Progenitor cell of endocrine pancreas (in vitro differentiated cells): ENCODE results near the gene KDM3B. TPM values are rescaled to one million over a fixed set of nuclear protein-coding genes. Genes with fewer than 3 reads are reported as not detected.

ENCODE experiments used
- DNase-seq: peaks from one replicate; pipeline ENCODE4 v3.0.0; 2021; ENCODE audit warnings: low spot score; ENCODE audit not compliant: unreplicated experiment
- H3K27ac Mint-ChIP-seq: 2 replicates; pipeline ENCODE4 v1.8.0; 2021; ENCODE audit warnings: mild to moderate bottlenecking, moderate library complexity, mixed read lengths
- H3K27me3 Mint-ChIP-seq: 2 replicates; pipeline ENCODE4 v1.8.0; 2021; ENCODE audit warnings: mixed read lengths
- H3K36me3 Mint-ChIP-seq: 2 replicates; pipeline ENCODE4 v1.8.0; 2022; ENCODE audit warnings: mixed read lengths; ENCODE audit not compliant: insufficient read depth
- H3K4me1 Mint-ChIP-seq: 2 replicates; pipeline ENCODE4 v1.8.0; 2021; ENCODE audit warnings: low read depth, mixed read lengths
- H3K4me3 Mint-ChIP-seq: 2 replicates; pipeline ENCODE4 v1.8.0; 2021; ENCODE audit warnings: low read depth, mild to moderate bottlenecking, moderate library complexity, mixed read lengths
- H3K9me3 Mint-ChIP-seq: 2 replicates; pipeline ENCODE4 v1.8.0; 2021; ENCODE audit warnings: low read depth, mixed read lengths
- total RNA-seq: library from RNA; stranded (reverse); gene quantifications from 2 replicates; pipeline ENCODE4 v1.2.1, GENCODE V29; 2021
- TF ChIP-seq, protein P1 (sequence below): fragments of 200-600 bp; sonication (generic); IDR thresholded peaks from one replicate; pipeline ENCODE4 v1.5.0; 2021; ENCODE audit warnings: antibody characterized with exemption, mild to moderate bottlenecking; ENCODE audit not compliant: unreplicated experiment

Gene KDM3B
- total RNA-seq, 1 donor from 2014 or later: 126 TPM

DNA sequence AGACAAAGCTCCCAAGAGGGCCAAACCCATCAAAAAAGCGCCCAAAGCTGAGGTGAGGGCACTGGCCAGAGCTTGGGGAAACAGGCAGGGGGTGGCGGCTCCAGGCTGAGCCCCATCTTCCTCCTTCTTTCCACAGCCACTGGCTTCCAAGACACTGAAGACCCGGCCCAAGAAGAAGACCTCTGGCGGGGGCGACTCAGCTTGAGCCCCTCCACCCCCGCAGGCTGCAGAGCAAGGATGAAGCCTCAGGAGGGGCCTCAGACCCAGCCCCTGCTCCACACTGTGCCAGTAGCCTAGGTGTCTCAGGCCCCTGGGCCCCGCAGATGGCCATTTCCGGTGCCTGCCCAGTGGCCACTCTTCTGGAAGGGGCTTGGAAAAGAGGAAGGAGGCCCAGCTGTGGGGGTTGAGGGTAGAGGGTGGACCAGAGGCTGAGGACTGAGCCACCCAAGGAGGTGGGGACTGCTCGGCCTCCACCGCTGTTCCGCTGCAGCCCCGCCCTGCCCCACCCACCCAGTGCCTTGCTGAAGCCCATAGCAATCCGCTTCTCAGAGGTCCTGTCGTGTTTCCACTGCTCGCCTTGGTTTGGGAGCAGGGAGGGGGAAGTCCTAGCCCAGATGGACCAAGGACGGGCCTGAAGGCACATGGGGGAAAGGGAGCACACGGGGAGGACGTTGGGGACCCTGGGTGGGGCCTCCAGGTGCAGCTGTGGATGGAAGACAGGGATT lies 93.2 kb downstream of the KDM3B start:
- Mint-ChIP-seq H3K4me1 (peaks cover 4% of the 10 kb centered on the region), H3K4me3 (no peak overlapping the region), H3K36me3 (no peaks in the 10 kb centered on the region), H3K27ac (no peak overlapping the region), H3K27me3 (peaks cover 17% of the 10 kb centered on the region), H3K9me3 (no peaks in the 10 kb centered on the region)
- no peak for DNase-seq
- TF ChIP-seq, protein P1, sequence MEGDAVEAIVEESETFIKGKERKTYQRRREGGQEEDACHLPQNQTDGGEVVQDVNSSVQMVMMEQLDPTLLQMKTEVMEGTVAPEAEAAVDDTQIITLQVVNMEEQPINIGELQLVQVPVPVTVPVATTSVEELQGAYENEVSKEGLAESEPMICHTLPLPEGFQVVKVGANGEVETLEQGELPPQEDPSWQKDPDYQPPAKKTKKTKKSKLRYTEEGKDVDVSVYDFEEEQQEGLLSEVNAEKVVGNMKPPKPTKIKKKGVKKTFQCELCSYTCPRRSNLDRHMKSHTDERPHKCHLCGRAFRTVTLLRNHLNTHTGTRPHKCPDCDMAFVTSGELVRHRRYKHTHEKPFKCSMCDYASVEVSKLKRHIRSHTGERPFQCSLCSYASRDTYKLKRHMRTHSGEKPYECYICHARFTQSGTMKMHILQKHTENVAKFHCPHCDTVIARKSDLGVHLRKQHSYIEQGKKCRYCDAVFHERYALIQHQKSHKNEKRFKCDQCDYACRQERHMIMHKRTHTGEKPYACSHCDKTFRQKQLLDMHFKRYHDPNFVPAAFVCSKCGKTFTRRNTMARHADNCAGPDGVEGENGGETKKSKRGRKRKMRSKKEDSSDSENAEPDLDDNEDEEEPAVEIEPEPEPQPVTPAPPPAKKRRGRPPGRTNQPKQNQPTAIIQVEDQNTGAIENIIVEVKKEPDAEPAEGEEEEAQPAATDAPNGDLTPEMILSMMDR: no peak

DNA sequence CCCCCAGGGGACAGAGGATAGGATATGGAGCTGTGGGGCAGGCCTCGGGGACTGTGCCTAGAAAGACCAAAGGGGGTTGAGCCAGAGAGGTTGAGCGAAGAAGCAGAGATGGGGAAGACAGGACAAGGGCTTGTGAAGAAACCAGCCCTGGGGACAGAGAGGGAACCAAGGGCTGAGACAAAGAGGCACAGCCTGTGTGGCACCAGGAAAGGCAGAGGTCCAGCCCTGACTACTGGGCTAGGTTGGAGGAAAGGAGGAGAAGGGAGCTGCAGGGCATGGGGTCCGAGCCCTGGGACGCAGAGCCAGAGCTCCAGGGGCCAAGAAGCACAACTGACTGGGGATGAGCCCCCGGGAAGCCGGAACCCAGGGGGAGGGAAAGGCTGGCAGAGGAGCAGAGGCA lies 95.6 kb downstream of the KDM3B start:
- TF ChIP-seq, protein P1: no peak
- Mint-ChIP-seq H3K27me3 (peaks cover 22% of the 10 kb centered on the region), H3K27ac (no peak overlapping the region)

DNA sequence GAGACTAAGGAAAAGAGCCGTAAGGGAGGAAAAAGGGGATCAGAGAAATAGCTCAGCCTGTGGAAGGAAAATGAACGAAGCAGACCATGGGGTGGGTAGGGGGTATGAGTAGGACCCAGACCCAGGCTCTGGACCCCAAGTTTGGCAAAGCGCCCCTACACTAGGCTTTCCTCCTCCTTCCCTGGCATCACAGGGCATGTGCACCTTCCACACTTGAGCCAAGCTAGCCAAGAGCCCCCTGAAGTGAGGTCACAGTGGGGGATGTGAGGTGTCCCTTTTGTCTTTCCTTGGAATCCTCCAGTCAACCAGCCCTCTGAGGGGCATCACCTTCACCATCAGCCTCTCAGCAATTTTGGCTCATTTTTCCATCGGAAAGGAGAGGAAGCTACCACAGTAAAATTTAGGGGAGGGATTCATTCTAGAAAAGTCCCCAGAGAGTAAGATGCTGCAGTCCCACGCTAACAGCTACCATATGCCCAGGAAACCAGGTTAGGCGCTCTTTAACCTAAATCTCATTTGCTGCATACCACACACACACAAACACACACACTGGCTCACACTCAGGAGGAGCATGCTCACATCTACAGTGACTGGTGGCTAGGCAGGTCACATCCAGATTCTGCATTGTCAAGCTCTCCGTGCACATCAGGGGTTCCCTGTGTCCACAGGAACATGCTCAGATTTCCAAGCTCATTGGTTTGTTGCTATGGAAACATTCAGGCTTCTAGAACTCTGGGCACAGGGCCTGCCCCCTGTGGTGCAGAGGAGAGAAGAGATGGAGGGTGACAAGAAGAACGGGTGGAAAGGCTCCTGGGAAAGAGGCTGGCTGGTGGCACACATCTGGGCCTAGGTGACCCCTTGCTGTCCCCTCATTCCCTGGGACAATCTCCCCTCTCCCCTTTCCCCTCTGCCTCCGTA lies 96.3 kb downstream of the KDM3B start:
- Mint-ChIP-seq H3K9me3 (no peaks in the 10 kb centered on the region), H3K27me3 (peaks cover 22% of the 10 kb centered on the region), H3K4me3 (no peak overlapping the region), H3K4me1 (peaks cover 4% of the 10 kb centered on the region), H3K36me3 (no peaks in the 10 kb centered on the region), H3K27ac (no peak overlapping the region)
- no peak for DNase-seq
- TF ChIP-seq, protein P1: no peak

More for the DNA sequence above, 95.6 kb downstream of the KDM3B start:
- Mint-ChIP-seq H3K36me3 (no peaks in the 10 kb centered on the region), H3K9me3 (no peaks in the 10 kb centered on the region), H3K4me3 (no peak overlapping the region), H3K4me1 (peaks cover 4% of the 10 kb centered on the region)
- DNase-seq: no peak

DNA sequence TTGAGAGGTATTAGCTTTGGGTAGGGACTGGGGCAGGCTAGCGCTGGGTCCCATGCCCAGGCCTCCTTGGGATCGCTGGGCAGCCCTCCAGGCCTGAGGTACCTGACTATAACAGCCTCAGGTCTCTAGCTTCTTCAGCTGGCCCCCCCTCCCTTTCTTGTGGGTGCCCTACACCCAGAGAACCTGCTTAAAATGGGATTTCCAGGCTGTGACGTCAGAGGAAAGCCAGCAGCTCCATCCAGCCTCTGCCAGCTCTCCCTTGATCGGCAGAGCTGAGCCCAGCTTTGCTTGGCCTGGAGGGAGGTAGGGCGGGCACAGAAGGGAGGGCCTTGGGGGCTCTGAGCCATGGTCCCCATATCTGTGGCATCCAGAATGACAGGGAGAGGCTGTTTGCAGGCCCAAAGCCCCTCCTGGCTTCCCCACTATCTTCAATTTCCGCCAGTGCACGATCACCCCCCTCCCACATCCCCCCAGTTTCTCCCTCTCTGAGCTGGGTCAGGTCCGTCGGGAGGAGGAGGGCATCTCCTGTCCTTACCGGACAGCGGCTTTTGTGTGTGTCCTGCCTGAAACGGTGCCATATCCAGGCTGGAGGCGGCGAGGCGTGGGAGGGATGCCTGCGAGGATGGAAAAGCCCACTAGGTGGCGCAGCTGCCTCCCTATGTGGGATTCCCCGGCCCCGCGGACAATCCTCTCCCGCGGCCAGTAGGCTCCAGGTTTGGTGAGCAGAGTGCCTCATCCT lies 97.2 kb downstream of the KDM3B start:
- Mint-ChIP-seq H3K36me3 (no peaks in the 10 kb centered on the region), H3K27ac (peak overlapping the region; percentile 49), H3K4me3 (peak overlapping the region; percentile 46), H3K27me3 (peaks cover 22% of the 10 kb centered on the region), H3K4me1 (peaks cover 4% of the 10 kb centered on the region), H3K9me3 (no peaks in the 10 kb centered on the region)
- DNase-seq: peak; percentile 87
- TF ChIP-seq, protein P1: peak; percentile 94

DNA sequence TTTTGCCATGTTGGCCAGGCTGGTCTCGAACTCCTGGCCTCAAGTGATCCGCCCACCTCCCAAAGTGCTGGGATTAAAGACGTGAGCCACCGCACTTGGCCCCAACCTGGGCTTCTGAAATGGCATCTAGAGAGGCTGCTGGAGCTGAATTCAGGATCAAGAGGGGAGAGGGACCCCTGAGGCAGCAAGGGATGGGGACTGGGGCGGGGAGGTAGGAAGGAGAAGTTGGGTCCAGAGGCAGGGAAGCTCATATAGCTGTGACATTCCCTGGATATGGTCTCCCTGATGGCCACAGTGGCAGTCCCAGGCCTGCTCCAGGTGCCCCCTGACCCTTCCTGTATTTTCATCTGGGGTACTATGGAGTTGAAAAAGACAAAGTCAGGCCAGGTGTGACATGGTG lies 98.5 kb downstream of the KDM3B start:
- DNase-seq: no peak
- Mint-ChIP-seq H3K4me3 (no peak overlapping the region), H3K9me3 (no peaks in the 10 kb centered on the region), H3K27me3 (peaks cover 35% of the 10 kb centered on the region), H3K36me3 (no peaks in the 10 kb centered on the region), H3K4me1 (peaks cover 4% of the 10 kb centered on the region), H3K27ac (no peak overlapping the region)
- TF ChIP-seq, protein P1: no peak
